Neural progenitor cell (in vitro differentiated cells): ENCODE data around the gene KLF8. TPM values are rescaled to one million over a fixed set of nuclear protein-coding genes. Genes with fewer than 3 reads are reported as not detected.
A peak's percentile ranks its signal among the peaks of the same experiment; 100 is the strongest.

Experiments
- DNase-seq: peaks from one replicate; pipeline ENCODE4 v3.0.0-alpha.2; 2016; ENCODE audit warnings: low spot score
- H2AFZ ChIP-seq: fragments of 200-600 bp; sonication (generic); replicated peaks from 2 replicates; pipeline ENCODE4 v1.6.1; 2016; ENCODE audit warnings: antibody characterized with exemption
- H3F3A ChIP-seq: fragments of 200-600 bp; sonication (generic); 2 replicates; pipeline ENCODE4 v1.6.1; 2016; ENCODE audit warnings: antibody characterized with exemption, low read depth
- H3K27ac ChIP-seq: fragments of 200-600 bp; sonication (generic); 2 replicates; pipeline ENCODE4 v1.5.1; 2016; ENCODE audit warnings: mild to moderate bottlenecking
- H3K27me3 ChIP-seq: fragments of 200-600 bp; sonication (generic); 2 replicates; pipeline ENCODE4 v1.6.1; 2016; ENCODE audit warnings: mild to moderate bottlenecking, moderate library complexity
- H3K36me3 ChIP-seq: fragments of 200-600 bp; sonication (generic); 2 replicates; pipeline ENCODE4 v1.5.1; 2016
- H3K4me1 ChIP-seq: fragments of 200-600 bp; sonication (generic); 2 replicates; pipeline ENCODE4 v1.6.1; 2016; ENCODE audit warnings: mixed run types
- H3K4me2 ChIP-seq: fragments of 200-600 bp; sonication (generic); 2 replicates; pipeline ENCODE4 v1.6.1; 2016
- H3K4me3 ChIP-seq: fragments of 200-600 bp; sonication (generic); 2 replicates; pipeline ENCODE4 v1.5.1; 2016
- H3K79me2 ChIP-seq: fragments of 200-600 bp; sonication (generic); 2 replicates; pipeline ENCODE4 v1.6.1; 2016; ENCODE audit warnings: low read depth
- H3K9ac ChIP-seq: fragments of 200-600 bp; sonication (generic); 2 replicates; pipeline ENCODE4 v1.6.1; 2016
- H3K9me3 ChIP-seq: fragments of 200-600 bp; sonication (generic); 2 replicates; pipeline ENCODE4 v1.5.1; 2016; ENCODE audit warnings: low read depth
- H4K20me1 ChIP-seq: fragments of 200-600 bp; sonication (generic); 2 replicates; pipeline ENCODE4 v1.6.1; 2016; ENCODE audit warnings: low read depth
- H3K27ac Mint-ChIP-seq: 3 replicates; pipeline ENCODE4 v1.8.0; 2021; ENCODE audit warnings: mixed read lengths
- H3K27me3 Mint-ChIP-seq: 2 replicates; pipeline ENCODE4 v1.8.0; 2022; ENCODE audit warnings: low read depth, mild to moderate bottlenecking, inconsistent platforms, moderate library complexity, mixed read lengths; ENCODE audit not compliant: insufficient read depth
- H3K36me3 Mint-ChIP-seq: 3 replicates; pipeline ENCODE4 v1.8.0; 2021; ENCODE audit warnings: mixed read lengths
- H3K4me1 Mint-ChIP-seq: 3 replicates; pipeline ENCODE4 v1.8.0; 2021; ENCODE audit warnings: mixed read lengths
- H3K4me3 Mint-ChIP-seq: 3 replicates; pipeline ENCODE4 v1.8.0; 2021; ENCODE audit warnings: mild to moderate bottlenecking, moderate library complexity, mixed read lengths
- H3K9me3 Mint-ChIP-seq: 3 replicates; pipeline ENCODE4 v1.8.0; 2020; ENCODE audit warnings: mixed read lengths
- CTCF ChIP-seq: fragments of 200-600 bp; sonication (generic); IDR thresholded peaks from 2 replicates; pipeline ENCODE4 v1.5.1; 2017; ENCODE audit warnings: antibody characterized with exemption, mild to moderate bottlenecking
- EZH2 ChIP-seq: fragments of 200-600 bp; sonication (generic); IDR thresholded peaks from 2 replicates; pipeline ENCODE4 v1.6.1; 2017; ENCODE audit warnings: antibody characterized with exemption, mild to moderate bottlenecking, moderate library complexity
- EZH2phosphoT487 ChIP-seq: fragments of 200-600 bp; sonication (generic); IDR thresholded peaks from 2 replicates; pipeline ENCODE4 v1.6.1; 2017; ENCODE audit warnings: antibody characterized with exemption
- total RNA-seq: library from RNA; depleted of rRNA; stranded (reverse); fragments of >200 nt; gene quantifications from 2 replicates; pipeline ENCODE4 v1.2.3, GENCODE V29; 2015; ENCODE audit warnings: low replicate concordance

The KLF8 gene
- total RNA-seq, 1 donor from 2014 or later: 14.8 TPM

DNA sequence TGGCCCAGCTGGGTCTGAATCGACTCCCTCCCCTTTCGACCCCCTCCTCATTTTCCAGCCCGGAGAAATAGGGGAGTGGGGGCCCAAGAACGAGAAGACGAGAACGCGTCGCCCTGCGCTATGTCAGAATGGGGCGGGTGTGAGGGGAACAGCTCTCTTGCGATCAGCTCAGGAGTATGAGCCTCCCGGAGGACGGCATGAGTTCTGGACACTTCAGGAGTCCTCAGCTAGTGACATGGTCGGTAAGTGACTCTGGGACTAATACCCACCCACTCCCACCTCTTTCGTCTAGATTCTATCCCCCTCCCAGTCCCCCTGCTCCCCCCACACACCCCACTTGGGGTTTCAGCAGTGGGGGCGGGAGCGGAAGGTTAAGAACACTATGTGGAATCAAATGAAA, 944 bp downstream of the KLF8 start:
- no peak overlapping the region for H3K27ac ChIP-seq
- peaks cover 3% of the 10 kb centered on the region for H3K4me1 Mint-ChIP-seq
- peaks cover 3% of the 10 kb centered on the region for H3K4me1 ChIP-seq
- no peaks in the 10 kb centered on the region for H3K9me3 Mint-ChIP-seq
- H3K4me2 ChIP-seq: peak overlapping the region; percentile 72
- H3K27me3 Mint-ChIP-seq: peaks cover 12% of the 10 kb centered on the region
- H3K4me3 Mint-ChIP-seq: peak overlapping the region; percentile 80
- no peaks in the 10 kb centered on the region for H3K79me2 ChIP-seq
- H3K36me3 ChIP-seq: no peaks in the 10 kb centered on the region
- no peaks in the 10 kb centered on the region for H4K20me1 ChIP-seq
- peak overlapping the region; percentile 44 for H2AFZ ChIP-seq
- no peaks in the 10 kb centered on the region for H3K36me3 Mint-ChIP-seq
- no peak overlapping the region for H3K9ac ChIP-seq
- H3F3A ChIP-seq: peaks cover 18% of the 10 kb centered on the region
- no peaks in the 10 kb centered on the region for H3K9me3 ChIP-seq
- DNase-seq: peak; percentile 28
- H3K4me3 ChIP-seq: peak overlapping the region; percentile 58
- no peak overlapping the region for H3K27ac Mint-ChIP-seq
- no peak for TF ChIP-seq EZH2phosphoT487
- TF ChIP-seq CTCF: no peak
- no peak for TF ChIP-seq EZH2
- no peaks in the 10 kb centered on the region for H3K27me3 ChIP-seq

DNA sequence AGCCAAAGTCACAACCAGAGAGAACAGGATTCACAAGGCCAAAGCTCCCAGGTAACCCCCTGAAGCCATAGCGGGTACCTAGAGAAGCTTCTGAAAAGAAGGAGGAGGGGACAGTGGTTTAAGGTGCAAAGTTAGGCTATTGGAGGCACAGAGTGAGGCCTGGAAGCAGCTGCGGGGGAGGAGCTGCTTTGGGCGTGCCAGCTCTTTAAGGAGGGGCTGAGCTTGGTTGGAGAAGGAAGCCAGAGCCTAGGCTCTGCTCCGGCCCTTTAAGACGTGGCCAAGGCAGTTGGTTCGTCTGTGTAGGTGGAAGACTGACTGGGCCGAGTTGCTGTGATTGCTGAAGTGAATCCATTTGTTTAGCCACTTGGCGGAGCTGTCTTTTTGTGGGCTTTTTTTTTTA, 1.5 kb downstream of the KLF8 start:
- peaks cover 3% of the 10 kb centered on the region for H3K4me1 Mint-ChIP-seq
- TF ChIP-seq EZH2phosphoT487 (no peak), CTCF (peak; percentile 11)
- Histone ChIP-seq H3K9me3 (no peaks in the 10 kb centered on the region), H3F3A (peaks cover 18% of the 10 kb centered on the region), H3K4me3 (peak overlapping the region; percentile 58), H3K27ac (no peak overlapping the region), H3K79me2 (no peaks in the 10 kb centered on the region), H3K9ac (no peak overlapping the region), H3K27me3 (no peaks in the 10 kb centered on the region), H3K4me1 (peaks cover under 1% of the 10 kb centered on the region), H3K36me3 (no peaks in the 10 kb centered on the region), H4K20me1 (no peaks in the 10 kb centered on the region), H3K4me2 (peak overlapping the region; percentile 72), H2AFZ (no peak overlapping the region)
- peak; percentile 64 for DNase-seq
- H3K27ac Mint-ChIP-seq: no peak overlapping the region
- peak overlapping the region; percentile 80 for H3K4me3 Mint-ChIP-seq
- no peaks in the 10 kb centered on the region for H3K36me3 Mint-ChIP-seq
- peaks cover 12% of the 10 kb centered on the region for H3K27me3 Mint-ChIP-seq
- H3K9me3 Mint-ChIP-seq: no peaks in the 10 kb centered on the region

DNA sequence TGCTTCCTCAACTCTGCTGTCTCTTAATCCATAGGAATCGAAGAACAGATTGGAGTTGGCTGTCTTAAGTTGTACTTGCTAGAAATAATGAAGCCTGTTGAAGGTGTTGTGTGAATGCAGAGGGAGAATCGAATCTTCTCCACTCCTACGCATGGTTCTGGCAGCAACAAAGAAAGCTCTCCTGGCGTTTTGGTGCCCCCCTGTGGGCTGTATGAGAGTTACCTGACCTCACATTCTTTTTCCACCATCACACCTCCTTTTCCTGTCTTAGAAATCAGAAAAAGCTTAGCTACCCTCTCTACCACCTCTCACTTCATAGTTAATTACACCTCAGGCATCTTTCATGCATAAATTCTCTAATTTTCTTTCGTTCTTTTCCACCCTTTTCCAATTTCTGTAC, 16.3 kb downstream of the KLF8 start:
- H3K9me3 Mint-ChIP-seq: peaks cover 2% of the 10 kb centered on the region

More for the DNA sequence above, 16.3 kb downstream of the KLF8 start:
- DNase-seq: peak; percentile 60
- Histone ChIP-seq H3K79me2 (no peaks in the 10 kb centered on the region), H3K4me3 (no peak overlapping the region), H2AFZ (no peak overlapping the region), H3K9me3 (no peaks in the 10 kb centered on the region), H3K4me2 (no peak overlapping the region), H3K27me3 (no peaks in the 10 kb centered on the region), H3K4me1 (no peaks in the 10 kb centered on the region), H3K36me3 (no peaks in the 10 kb centered on the region), H3K9ac (no peak overlapping the region), H3F3A (no peaks in the 10 kb centered on the region), H3K27ac (no peak overlapping the region), H4K20me1 (no peaks in the 10 kb centered on the region)
- no peaks in the 10 kb centered on the region for H3K4me1 Mint-ChIP-seq
- TF ChIP-seq CTCF: peak; percentile 65
- no peak for TF ChIP-seq EZH2
- H3K27ac Mint-ChIP-seq: no peak overlapping the region
- H3K27me3 Mint-ChIP-seq: peaks cover 3% of the 10 kb centered on the region
- no peaks in the 10 kb centered on the region for H3K36me3 Mint-ChIP-seq
- H3K4me3 Mint-ChIP-seq: no peak overlapping the region
